Left cardiac atrium (tissue), 4 donors: ENCODE measurements around the gene VWCE. TPM values are rescaled to one million over a fixed set of nuclear protein-coding genes. Genes with fewer than 3 reads are reported as not detected.

Experiments
- ATAC-seq, 2 donors: fragments of 200-7000 bp; cut with Tn5 transposase; one replicate each; pipeline ENCODE4 v1.9.1; 2020; ENCODE audit warnings: mild to moderate bottlenecking in 2 of 2, moderate library complexity in 2 of 2
- DNase-seq: peaks from one replicate; pipeline ENCODE4 v3.0.0-alpha.2; 2020
- intact Hi-C, 2 donors: fragments of 100-400 bp; cut with DNase I; formaldehyde crosslinking; loops; one replicate each; pipeline versions ENCODE4 v1.14.1 to v1.15.1; 2022 to 2023
- long read RNA-seq: library from polyadenylated mRNA; unstranded; transcript quantifications from one replicate; pipeline ENCODE4 v2.0.0, GENCODE V29; 2021
- total RNA-seq, 2 donors: library from RNA; stranded (reverse); fragmentation: NEBNext Ultra II Directional; extraction: Animal tissue kit (Norgen Biotek cat#: 25700); gene quantifications; one replicate each; pipeline ENCODE4 v1.2.1, GENCODE V29; 2021
- donor health status: DM: no; HTN: yes; CAD: no.
- donor health status: DM: no; HTN: yes; CAD: no; lungs with severe emphysema.
- donor health status: DM: yes; HTN: yes; CAD: no.
- donor health status: Dilated cardiomyopathy.

Gene VWCE
- total RNA-seq = 1 to 10 TPM; 1.1 to 2.3 TPM
- long read RNA-seq, partial matches to known transcripts = 1 of 2 reads
- long read RNA-seq, other reads (novel, unspliced or antisense) = 1 of 2 reads

- intact Hi-C loops = no loop called here
- DNase-seq (peak; percentile 68), ATAC-seq (peak; percentile 71 to 73)
Measured at GRCh38 chr11:61294717-61295595, at the start of gene VWCE. VWCE (minus strand) TSS chr11:61295316; CDS start chr11:61295037, 279 bp downstream.

- ATAC-seq (no peak), DNase-seq (no peak)
- intact Hi-C loops = no loop called here
Measured at GRCh38 chr11:61343792-61344745, 49.0 kb upstream of the VWCE start.

GRCh38 chr11:61342207-61342803, 47.2 kb upstream of the VWCE start:
- intact Hi-C loops = no loop called here
- no peak for DNase-seq
- no peak for ATAC-seq

GRCh38 chr11:61341706-61342105, 46.6 kb upstream of the VWCE start:
- intact Hi-C loops = no loop called here
- DNase-seq (no peak), ATAC-seq (no peak)

- intact Hi-C loops = no loop called here
- DNase-seq (no peak), ATAC-seq (no peak)
Measured at GRCh38 chr11:61340979-61341378, 45.9 kb upstream of the VWCE start.

- DNase-seq (no peak), ATAC-seq (no peak)
- intact Hi-C loops = loop anchor here in 1 of 2 donors (5.0 kb wide), 1 partner anchor 48 kb away; no protein-coding TSS in a partner anchor
Measured at GRCh38 chr11:61339490-61339878, 44.4 kb upstream of the VWCE start.

DNA sequence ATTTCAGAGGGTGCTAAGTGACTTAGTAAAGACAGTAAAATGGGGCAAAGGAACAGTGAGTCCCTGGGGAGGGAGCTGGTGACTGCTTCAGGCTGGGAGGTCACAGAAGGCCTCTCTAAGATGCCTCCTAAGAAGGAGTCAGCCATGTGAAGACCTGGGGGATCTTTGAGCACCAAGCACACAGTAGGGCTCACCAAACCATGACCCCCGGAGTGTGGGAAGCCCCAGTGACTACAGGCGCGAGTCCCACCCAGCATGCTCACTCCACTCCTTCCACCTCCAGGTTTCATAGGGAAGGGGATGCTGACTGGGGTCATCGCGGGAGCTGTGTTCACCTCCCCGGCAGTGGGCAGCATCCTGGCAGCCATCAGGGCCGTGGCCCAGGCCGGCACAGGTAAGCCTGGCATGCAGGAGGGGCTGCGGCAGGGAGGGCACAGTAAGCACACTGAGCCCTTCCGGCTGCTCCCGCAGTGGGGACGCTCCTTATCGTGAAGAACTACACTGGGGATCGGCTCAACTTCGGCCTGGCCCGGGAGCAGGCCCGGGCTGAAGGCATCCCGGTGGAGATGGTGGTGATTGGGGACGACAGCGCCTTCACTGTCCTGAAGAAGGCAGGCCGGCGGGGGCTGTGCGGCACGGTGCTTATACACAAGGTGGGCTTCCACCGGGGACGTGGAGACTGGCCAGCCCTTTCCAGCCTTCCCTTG, 43.8 kb upstream of the VWCE start:
- intact Hi-C loops = loop anchor here in 1 of 2 donors (5.0 kb wide), 1 partner anchor 48 kb away; no protein-coding TSS in a partner anchor
- DNase-seq (no peak), ATAC-seq (no peak)

DNA sequence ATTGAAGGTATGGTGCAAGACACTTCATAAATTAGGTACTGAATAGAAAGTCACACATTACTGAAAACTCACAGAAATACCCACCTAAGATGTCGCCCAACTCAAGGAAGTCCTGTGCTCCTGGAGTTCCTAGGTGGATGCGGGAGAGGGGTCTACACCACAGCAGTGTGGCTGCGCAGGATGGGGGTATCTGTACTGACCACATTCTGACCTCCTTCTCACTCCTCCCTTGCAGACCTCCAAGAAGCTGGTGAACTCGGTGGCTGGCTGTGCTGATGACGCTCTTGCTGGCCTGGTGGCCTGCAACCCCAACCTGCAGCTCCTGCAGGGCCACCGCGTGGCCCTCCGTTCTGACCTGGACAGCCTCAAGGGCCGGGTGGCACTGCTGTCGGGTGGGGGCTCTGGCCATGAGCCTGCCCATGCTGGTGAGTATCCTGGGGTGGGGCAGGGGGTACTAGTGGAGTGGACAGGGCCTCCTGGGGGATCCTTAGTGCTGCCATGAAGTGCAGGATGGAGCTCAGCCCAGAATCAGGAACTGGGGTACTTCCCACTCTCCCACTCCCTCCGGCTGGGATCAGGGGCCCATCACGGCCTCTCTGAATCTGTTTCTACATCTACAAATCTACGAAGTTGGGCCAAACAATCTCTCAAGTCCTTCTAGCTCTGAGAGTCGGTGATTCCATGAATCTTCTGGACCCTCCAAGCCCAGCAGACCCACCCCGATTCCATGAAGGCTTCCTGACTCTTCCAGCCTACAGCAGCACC, 42.8 kb upstream of the VWCE start:
- no peak for DNase-seq
- ATAC-seq = no peak
- intact Hi-C loops = loop anchor here in 1 of 2 donors (5.0 kb wide), 1 partner anchor 49 kb away; no protein-coding TSS in a partner anchor

- peak; percentile 83 for DNase-seq
Measured at GRCh38 chr11:61336171-61336935, 41.2 kb upstream of the VWCE start.

DNA sequence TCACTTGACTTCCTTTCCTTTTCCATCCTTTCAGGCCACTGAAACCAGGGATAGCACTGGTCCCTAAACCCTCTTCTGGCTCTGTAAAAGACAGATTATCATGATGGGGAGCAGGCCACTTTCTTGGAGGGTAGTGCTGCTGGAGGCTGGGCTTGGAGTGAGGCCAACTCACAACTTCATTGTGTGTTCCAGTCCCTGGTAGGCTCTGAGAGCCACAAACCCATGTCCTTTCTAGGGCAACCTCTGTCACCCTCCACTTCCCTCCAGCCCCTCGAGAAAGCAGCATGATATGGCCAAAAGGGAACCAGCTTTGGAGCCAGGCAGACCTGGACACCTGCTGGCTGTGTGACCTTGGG, 40.2 kb upstream of the VWCE start:
- ATAC-seq (no peak), DNase-seq (no peak)
- intact Hi-C loops = loop anchor here in 1 of 2 donors (5.0 kb wide), 1 partner anchor 52 kb away; no protein-coding TSS in a partner anchor

More at GRCh38 chr11:61336171-61336935, 41.2 kb upstream of the VWCE start:
- intact Hi-C loops = loop anchor here (1.0 to 5.0 kb wide), 2 partner anchors 49 to 51 kb away; no protein-coding TSS in a partner anchor
- ATAC-seq = peak; percentile 53 to 58

GRCh38 chr11:61334434-61335354, 39.6 kb upstream of the VWCE start:
- no peak for ATAC-seq
- intact Hi-C loops = loop anchor here in 1 of 2 donors (5.0 kb wide), 1 partner anchor 53 kb away; no protein-coding TSS in a partner anchor
- DNase-seq = no peak

DNA sequence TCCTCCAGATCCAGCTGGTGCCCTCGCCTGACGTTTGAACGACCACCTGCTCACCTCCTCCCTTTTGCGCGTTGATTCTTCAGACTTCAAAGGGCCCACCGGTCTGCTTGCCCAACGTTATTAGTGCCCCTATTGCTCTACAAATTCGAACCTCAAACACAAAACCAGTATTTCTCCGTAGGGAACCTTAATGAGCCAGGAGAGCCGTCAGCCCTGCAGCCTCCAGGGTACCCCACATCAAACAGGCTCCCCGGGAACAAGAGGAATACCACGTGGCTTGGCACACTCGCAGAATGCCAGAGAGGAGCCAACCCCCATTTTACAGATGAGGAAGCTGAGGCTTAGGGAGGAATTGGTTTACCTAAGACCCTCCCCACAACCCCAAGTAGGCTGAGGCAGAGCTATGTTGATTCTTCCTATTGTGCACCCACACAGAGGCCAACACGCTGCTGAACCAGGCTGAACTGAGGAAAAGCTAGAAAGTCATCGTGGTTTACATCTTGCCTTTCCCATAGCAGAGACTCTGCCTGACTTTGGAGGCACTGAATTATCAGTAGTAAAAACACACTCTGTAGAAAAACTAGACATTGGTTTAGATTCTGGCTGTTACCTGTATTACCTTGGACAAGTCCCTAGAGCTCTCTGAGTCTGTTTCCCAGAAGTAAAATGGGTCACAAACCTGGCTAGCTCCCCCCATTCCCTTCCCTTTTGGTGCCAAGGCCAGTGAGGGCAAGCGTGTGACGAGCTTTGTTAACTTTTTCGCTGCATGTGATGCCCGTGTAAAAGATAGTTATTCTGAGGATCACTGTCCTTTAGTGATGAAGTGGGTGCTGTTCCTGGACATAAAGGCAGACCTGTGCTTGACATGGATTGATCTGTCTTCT, 38.7 kb upstream of the VWCE start:
- intact Hi-C loops = no loop called here
- ATAC-seq = no peak
- DNase-seq = no peak

- DNase-seq (peak; percentile 97), ATAC-seq (peak; percentile 97)
- intact Hi-C loops = no loop called here
Measured at GRCh38 chr11:61332797-61333549, 37.9 kb upstream of the VWCE start, which contains the start of the genes DDB1 and TKFC. DDB1 (minus strand) TSS chr11:61333105; CDS start chr11:61332968, 137 bp downstream. TKFC (plus strand) TSS chr11:61333228; CDS start chr11:61334729, 1,501 bp downstream.

- intact Hi-C loops = no loop called here
- ATAC-seq (peak; percentile 6 to 9), DNase-seq (no peak)
Measured at GRCh38 chr11:61332281-61332796, 37.2 kb upstream of the VWCE start.
